Measurements from ENCODE around the gene TAAR6.
"Not testable (repeated sequence)": the region's sequence is repeated elsewhere in the genome, so short reads cannot be mapped to it uniquely, and the experiment has no call there.

Gene TAAR6

DNA sequence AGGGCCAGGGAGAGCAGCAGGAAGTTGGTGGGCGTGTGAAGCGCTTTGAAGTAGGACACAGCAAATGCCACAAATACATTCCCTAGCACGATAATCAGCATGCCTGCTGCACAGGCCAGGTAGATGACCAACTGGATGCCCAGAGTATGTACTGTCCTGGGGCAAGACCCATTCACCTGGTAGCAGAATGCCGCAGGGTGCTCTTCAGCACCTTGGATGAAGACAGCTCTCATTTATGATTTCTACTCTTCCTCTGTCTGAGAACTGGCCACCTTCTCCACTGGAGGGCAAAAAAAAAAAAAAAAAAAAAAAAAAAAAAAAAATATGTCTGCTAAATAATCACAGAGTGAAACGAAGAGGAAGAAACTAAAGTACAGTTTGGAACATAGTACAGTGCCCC, 19.3 kb downstream of the TAAR6 start, which contains the start of gene TAAR5:
TAAR5 (minus strand) TSS at position 288 of the 400 bp plus-strand sequence; CDS start at position 233, 55 bp downstream.
- DNase-seq (ENCODE audit: extremely low read depth in 1 of 2, low read depth in 1 of 2), result no peak

DNA sequence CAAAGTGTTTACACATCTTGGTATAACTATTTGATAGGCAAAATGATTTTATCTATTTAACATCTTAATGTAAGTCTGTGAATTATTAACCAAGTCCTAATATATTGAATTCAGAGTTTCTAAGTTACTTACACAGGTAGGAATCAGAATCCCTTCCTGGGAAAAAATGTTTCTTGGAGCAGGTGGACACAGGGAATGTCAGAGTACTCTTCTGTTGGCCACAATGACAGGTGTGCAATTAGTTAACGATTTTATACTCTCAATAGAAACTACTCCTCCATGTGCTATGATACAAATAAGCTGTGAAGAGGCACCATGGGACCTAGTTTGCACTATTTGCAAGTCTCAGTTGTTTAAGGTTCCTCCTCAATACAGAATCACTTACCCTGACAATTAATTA, 20.2 kb downstream of the TAAR6 start:
- no peak for DNase-seq (ENCODE audit: extremely low read depth in 1 of 2, low read depth in 1 of 2)

DNA sequence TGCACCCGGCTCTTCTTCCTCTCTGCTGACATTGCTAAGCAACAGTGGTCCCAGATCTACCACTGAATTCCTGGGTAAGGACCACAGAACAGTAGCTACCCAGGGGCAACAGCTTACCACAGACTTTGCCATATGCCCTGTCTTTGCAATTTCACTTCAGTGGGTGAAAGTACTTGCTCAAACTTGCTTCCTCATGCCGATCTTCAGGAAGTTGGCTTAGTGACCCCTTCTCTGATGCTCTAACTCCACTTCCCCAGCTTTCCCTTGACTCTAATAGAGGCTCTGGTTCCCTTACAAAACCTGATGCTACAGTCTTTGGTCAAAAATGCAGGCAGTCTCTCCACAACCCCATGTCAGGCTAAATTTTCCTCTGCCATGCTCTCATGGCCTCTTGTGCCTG, 22.7 kb downstream of the TAAR6 start:
- DNase-seq (ENCODE audit: extremely low read depth in 1 of 2, low read depth in 1 of 2), result no peak

DNA sequence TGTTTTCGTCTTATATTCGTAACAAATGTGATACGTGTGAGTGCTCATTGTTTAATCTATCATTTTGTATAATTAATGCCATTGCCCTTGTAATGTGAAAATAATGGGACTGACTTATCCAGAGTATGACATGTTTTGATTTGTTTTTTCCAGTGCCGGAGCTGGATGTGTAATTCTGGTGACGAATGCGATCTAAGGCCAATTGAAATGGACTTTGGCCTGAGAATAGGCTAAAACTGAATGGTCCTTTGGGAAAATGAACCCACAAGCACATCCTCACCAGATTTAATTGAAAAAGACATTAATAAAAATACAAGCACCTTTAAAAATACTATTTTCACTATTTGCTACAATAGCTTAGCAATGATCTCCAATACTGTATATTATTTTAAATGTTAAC, 26.1 kb downstream of the TAAR6 start:
- no peak for DNase-seq (ENCODE audit: extremely low read depth in 1 of 2, low read depth in 1 of 2)

DNA sequence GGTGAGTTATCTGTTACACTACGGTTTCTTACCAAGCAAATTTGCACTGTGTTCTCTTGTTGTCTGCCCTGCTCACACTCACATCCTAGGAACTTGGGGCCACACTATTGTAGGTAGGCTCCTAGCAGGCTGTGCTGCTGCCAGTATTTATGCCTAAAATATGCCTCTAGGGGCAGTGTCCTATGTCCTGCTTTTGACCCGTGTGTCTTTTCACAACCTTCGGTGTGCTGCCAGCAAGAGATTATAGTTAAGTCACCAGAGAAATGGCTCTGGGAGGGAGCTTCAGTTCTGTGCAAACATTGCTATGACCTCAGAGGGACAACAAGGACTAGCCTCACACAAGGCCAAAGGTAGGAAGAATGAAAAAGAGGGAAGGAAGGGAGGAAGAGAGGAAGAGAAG, 28.4 kb downstream of the TAAR6 start:
- no peak for DNase-seq (ENCODE audit: extremely low read depth in 1 of 2, low read depth in 1 of 2)

DNA sequence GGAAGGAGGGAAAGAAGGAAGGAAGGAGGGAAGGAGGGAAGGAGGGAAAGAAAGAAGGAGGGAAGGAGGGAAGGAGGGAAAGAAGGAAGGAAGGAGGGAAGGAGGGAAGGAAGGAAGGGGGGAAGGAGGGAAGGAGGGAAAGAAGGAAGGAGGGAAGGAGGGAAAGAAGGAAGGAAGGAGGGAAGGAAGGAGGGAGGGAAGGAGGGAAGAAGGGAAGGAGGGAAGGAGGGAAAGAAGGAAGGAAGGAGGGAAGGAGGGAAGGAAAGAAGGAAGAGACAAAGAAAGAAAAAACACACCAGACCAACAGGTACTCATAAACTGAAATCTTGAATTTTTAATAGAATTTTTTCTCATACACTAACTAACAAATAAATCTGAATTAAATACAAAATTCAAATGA, 30.8 kb downstream of the TAAR6 start:
- DNase-seq (ENCODE audit: extremely low read depth in 1 of 2, low read depth in 1 of 2), result not testable (repeated sequence)

DNA sequence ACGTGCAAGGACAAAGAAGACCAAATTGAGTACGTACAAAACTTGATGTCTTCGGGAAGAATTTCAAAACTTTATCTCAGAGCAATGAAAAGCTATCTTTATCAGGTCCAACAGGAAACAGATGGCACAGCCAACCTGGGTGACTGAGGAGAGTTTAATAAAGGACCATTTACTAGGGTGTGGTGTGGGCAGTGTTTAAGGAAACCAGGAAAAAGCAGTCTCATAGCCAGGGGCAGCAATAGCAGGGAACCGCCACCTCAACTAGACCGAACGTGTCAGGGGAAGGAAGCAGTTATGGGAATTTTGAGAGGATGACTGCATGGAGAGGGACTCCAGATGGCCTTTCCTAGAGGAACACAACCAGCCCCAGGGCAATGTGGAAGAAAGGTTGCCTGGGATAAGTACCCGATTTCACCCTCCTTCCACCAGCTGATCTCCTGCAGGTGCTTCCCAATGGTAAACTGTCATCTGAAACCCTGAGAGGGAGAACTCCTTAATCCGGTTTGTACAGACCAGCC, 34.6 kb downstream of the TAAR6 start:
- no peak for DNase-seq (ENCODE audit: extremely low read depth in 1 of 2, low read depth in 1 of 2)

DNA sequence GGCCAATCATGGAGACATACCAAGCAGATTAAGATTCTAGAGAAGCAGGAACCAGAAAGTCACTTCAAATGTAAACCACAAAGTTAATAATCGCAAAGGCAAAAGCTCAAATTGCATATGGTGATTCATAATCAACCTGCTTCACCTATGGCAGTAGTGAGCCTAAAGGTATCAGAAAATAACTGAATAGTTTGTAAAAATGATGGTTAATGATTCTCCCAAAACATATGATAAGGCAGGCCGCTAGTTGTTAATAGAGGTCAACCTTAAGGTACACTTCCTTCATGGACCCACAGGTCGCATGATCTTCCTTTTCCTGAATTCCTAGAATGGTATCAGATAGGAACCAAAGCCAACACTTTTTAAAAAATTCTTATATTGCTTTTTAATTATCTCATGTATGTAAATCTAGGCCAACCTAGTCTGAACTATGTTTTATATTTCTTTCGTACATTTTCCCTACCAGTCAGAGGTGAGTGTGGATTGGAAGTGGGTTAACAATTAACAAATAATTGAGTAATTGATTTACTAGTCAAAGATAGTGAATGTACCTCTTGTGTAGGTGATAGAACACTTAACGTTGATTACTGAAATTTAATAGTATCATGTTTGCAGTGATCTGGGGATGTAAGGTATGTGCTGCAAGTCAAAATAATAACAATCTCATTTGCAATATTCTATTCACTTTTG, 37.6 kb downstream of the TAAR6 start:
- no peak for DNase-seq (ENCODE audit: extremely low read depth in 1 of 2, low read depth in 1 of 2)

DNA sequence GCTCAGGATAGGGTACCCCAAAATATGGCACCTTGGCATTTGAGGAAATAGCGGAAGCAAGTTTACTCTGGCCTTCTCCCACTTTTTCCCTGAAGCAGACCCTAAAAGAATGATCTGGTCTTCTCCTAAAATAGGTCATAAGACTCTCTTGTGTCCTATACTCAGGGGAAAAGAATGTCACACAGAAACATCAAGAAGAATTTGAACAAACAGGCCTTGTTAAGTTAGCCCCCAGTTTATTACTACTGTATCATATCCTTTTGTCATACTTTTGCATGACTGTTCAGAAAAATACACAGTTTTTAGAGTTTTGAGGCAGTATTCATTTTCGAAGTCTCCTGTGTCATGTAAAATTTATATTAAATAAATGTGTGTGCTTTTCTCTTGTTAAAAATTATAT, 41.5 kb downstream of the TAAR6 start:
- DNase-seq (ENCODE audit: extremely low read depth in 1 of 2, low read depth in 1 of 2), result no peak

DNA sequence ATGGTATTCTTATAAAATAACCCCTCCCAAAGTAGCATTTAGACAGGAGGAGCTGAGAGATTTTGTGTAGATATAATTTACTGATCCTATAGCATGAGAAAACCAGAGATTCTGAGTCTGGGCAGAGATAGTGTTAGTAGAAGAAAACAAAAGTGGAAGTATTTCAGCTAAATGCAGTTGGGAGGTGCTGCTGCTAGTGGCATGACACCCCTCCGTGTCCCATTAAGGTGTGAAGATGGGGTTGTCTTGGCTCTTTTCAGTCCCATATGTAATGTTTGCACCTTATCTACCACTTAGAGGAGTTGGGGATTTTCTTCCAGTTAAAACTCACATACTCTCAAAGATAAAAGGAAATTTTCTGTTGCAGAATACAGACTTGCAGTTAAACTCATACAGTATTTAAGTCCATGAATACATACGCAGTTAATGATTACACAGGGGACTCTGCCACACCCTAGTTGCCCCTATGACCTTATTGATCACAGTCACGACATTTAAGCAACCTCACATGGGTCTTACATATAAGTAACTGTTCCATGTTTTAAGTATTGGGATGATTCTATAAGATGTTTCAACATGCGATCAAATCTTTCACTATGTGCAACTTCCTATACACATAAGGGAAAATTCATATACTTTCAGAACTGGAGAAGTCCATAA, 42.5 kb downstream of the TAAR6 start:
- DNase-seq (ENCODE audit: extremely low read depth in 1 of 2, low read depth in 1 of 2), result no peak

DNA sequence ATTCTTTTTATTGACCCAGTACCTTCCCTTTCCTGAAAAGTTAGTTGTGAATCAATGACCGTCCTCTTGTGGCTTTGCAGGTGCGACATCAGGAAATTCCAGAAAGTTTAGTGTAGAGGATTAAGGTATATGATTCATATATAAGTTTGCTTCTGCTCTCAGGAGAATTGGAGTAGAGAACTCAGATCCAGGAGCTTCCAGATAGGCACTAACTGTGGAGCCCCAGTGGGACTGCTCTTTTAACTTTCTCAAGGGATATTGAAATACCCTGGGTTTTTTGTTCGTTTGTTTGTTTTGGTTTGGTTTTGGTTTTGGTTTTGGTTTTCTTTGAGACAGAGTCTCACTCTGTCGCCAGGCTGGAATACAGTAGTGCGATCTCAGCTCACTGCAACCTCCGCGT, 44.4 kb downstream of the TAAR6 start:
- DNase-seq (ENCODE audit: extremely low read depth in 1 of 2, low read depth in 1 of 2), result no peak

DNA sequence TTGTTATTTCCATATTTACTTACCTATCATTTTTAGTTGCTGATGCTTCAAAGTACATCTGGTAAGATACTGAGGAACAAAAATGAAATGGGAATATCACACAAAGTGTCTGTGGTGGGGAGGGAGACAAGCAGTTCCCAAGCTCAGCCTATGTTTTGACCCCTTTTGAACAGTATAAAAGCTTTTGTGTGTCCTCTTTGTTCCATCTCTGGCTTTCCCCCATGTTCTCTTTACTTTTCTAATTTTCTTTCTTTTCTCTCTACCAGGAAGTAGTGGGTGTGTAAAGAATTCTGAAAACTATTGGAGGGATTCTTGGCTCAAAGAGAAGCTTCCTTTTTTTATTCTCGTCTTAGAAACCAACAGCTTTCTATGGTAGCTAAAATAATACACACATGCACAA, 46.6 kb downstream of the TAAR6 start:
- no peak for DNase-seq (ENCODE audit: extremely low read depth in 1 of 2, low read depth in 1 of 2)
